Parathyroid adenoma (tissue), 2 donors: ENCODE measurements around the gene FBXW8.
A peak's percentile ranks its signal among the peaks of the same experiment; 100 is the strongest.

Experiments used
- H2AFZ ChIP-seq: fragments of 300-600 bp; sonication (generic); one replicate; pipeline ENCODE4 v1.7.0; 2017; ENCODE audit warnings: antibody characterized with exemption, mild to moderate bottlenecking
- H3K27ac ChIP-seq: fragments of 300-600 bp; sonication (generic); one replicate; pipeline ENCODE4 v1.7.0; 2017
- H3K27me3 ChIP-seq: fragments of 300-600 bp; sonication (generic); one replicate; pipeline ENCODE4 v1.7.0; 2017; ENCODE audit warnings: low read length; ENCODE audit not compliant: control insufficient read depth, insufficient read depth
- H3K36me3 ChIP-seq: fragments of 300-600 bp; sonication (generic); one replicate; pipeline ENCODE4 v1.7.0; 2017; ENCODE audit warnings: low read length; ENCODE audit not compliant: control insufficient read depth, insufficient read depth
- H3K4me1 ChIP-seq: fragments of 300-600 bp; sonication (generic); one replicate; pipeline ENCODE4 v1.7.0; 2017; ENCODE audit warnings: control low read depth
- H3K4me2 ChIP-seq: fragments of 300-600 bp; sonication (generic); one replicate; pipeline ENCODE4 v1.7.0; 2017; ENCODE audit warnings: low read length
- H3K4me3 ChIP-seq: fragments of 300-600 bp; sonication (generic); one replicate; pipeline ENCODE4 v1.7.0; 2017; ENCODE audit warnings: low read depth, low read length
- H3K79me2 ChIP-seq: fragments of 300-600 bp; sonication (generic); one replicate; pipeline ENCODE4 v1.7.0; 2017; ENCODE audit warnings: control low read depth
- H3K9ac ChIP-seq: fragments of 300-600 bp; sonication (generic); one replicate; pipeline ENCODE4 v1.7.0; 2017; ENCODE audit warnings: mild to moderate bottlenecking
- H3K9me3 ChIP-seq: fragments of 300-600 bp; sonication (generic); one replicate; pipeline ENCODE4 v1.7.0; 2017; ENCODE audit warnings: low read length; ENCODE audit not compliant: control insufficient read depth
- TF ChIP-seq, protein P1 (sequence below): fragments of 300-600 bp; sonication (generic); IDR thresholded peaks from one replicate; pipeline ENCODE4 v1.7.0; 2017; ENCODE audit warnings: antibody characterized with exemption, mild to moderate bottlenecking
- donor health status: primary hyperparathyroidism.

The FBXW8 gene

GRCh38 chr12:116898669-116899068 is 12.1 kb upstream of the FBXW8 start:
- Histone ChIP-seq H3K79me2 (no peaks in the 10 kb centered on the region), H3K9me3 (no peaks in the 10 kb centered on the region), H3K4me2 (no peak overlapping the region), H2AFZ (no peak overlapping the region), H3K4me1 (no peaks in the 10 kb centered on the region), H3K27me3 (no peaks in the 10 kb centered on the region), H3K4me3 (no peak overlapping the region), H3K27ac (no peak overlapping the region), H3K36me3 (no peaks in the 10 kb centered on the region), H3K9ac (no peak overlapping the region)
- TF ChIP-seq, protein P1, sequence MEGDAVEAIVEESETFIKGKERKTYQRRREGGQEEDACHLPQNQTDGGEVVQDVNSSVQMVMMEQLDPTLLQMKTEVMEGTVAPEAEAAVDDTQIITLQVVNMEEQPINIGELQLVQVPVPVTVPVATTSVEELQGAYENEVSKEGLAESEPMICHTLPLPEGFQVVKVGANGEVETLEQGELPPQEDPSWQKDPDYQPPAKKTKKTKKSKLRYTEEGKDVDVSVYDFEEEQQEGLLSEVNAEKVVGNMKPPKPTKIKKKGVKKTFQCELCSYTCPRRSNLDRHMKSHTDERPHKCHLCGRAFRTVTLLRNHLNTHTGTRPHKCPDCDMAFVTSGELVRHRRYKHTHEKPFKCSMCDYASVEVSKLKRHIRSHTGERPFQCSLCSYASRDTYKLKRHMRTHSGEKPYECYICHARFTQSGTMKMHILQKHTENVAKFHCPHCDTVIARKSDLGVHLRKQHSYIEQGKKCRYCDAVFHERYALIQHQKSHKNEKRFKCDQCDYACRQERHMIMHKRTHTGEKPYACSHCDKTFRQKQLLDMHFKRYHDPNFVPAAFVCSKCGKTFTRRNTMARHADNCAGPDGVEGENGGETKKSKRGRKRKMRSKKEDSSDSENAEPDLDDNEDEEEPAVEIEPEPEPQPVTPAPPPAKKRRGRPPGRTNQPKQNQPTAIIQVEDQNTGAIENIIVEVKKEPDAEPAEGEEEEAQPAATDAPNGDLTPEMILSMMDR, result no peak

DNA sequence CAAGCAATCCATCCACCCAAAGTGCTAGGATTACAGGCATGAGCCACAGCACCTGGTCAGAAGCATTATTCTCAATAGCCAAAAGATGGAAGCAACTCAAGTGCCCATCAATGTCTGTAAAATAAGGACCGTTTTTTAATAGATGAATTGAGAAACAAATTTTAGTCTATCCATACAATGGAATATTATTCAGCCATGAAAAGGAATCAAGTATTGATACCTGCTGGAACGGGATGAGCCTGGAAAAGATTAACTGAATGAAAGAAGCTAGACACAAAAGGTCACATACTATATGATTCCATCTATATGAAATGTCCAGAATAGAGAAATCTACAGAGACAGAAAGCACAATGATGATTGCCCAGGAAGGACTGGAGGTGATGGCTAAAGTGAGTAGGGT is 9.1 kb upstream of the FBXW8 start:
- TF ChIP-seq, protein P1, result no peak
- Histone ChIP-seq H3K79me2 (no peaks in the 10 kb centered on the region), H2AFZ (no peak overlapping the region), H3K4me1 (no peaks in the 10 kb centered on the region), H3K36me3 (no peaks in the 10 kb centered on the region), H3K4me3 (no peak overlapping the region), H3K27me3 (no peaks in the 10 kb centered on the region), H3K4me2 (no peak overlapping the region), H3K27ac (no peak overlapping the region), H3K9ac (no peak overlapping the region), H3K9me3 (no peaks in the 10 kb centered on the region)

- no peak overlapping the region for H3K4me2 ChIP-seq
- no peak overlapping the region for H3K4me3 ChIP-seq
- H3K36me3 ChIP-seq, result no peaks in the 10 kb centered on the region
- H2AFZ ChIP-seq, result no peak overlapping the region
- H3K79me2 ChIP-seq, result no peaks in the 10 kb centered on the region
- no peak overlapping the region for H3K27ac ChIP-seq
- TF ChIP-seq, protein P1, result no peak
- H3K9me3 ChIP-seq, result no peaks in the 10 kb centered on the region
- no peaks in the 10 kb centered on the region for H3K4me1 ChIP-seq
- H3K27me3 ChIP-seq, result no peaks in the 10 kb centered on the region
- no peak overlapping the region for H3K9ac ChIP-seq
Observed at GRCh38 chr12:116903818-116904217, 6.9 kb upstream of the FBXW8 start.

GRCh38 chr12:116906285-116906684 is 4.5 kb upstream of the FBXW8 start:
- TF ChIP-seq, protein P1, result no peak
- H2AFZ ChIP-seq, result no peak overlapping the region

DNA sequence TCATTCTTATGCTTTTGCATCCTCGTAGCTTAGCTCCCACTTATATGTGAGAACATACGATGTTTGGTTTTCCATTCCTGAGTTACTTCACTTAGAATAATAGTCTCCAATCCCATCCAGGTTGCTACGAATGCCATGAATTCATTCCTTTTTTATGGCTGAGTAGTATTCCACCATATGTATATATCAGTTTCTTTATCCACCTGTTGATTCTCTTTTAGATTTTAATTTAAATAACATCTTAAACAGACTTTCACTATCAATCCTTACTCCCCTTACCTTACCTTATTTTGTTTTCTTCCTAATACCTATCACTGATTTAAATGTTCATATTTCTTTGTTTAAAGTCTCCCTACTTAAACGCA is 488 bp upstream of the FBXW8 start:
- Histone ChIP-seq H3K27me3 (no peaks in the 10 kb centered on the region), H3K36me3 (no peaks in the 10 kb centered on the region), H2AFZ (peak overlapping the region; percentile 99), H3K27ac (peak overlapping the region; percentile 51), H3K4me2 (peak overlapping the region; percentile 54), H3K4me3 (peak overlapping the region; percentile 57), H3K9ac (no peak overlapping the region), H3K9me3 (no peaks in the 10 kb centered on the region), H3K4me1 (no peaks in the 10 kb centered on the region), H3K79me2 (peaks cover 2% of the 10 kb centered on the region)
- TF ChIP-seq, protein P1, result no peak

More at GRCh38 chr12:116906285-116906684, 4.5 kb upstream of the FBXW8 start:
- Histone ChIP-seq H3K27ac (no peak overlapping the region), H3K9me3 (no peaks in the 10 kb centered on the region), H3K9ac (no peak overlapping the region), H3K79me2 (peaks cover 2% of the 10 kb centered on the region), H3K4me3 (no peak overlapping the region), H3K27me3 (no peaks in the 10 kb centered on the region), H3K4me2 (no peak overlapping the region), H3K4me1 (no peaks in the 10 kb centered on the region), H3K36me3 (no peaks in the 10 kb centered on the region)
